Neuron (in vitro differentiated cells): ENCODE measurements around the gene ALDH7A1.
"Not testable (repeated sequence)": the region's sequence is repeated elsewhere in the genome, so short reads cannot be mapped to it uniquely, and the experiment has no call there.

ENCODE experiments used
- H2AFZ ChIP-seq: one replicate; pipeline ENCODE4 v1.6.1; 2013; ENCODE audit warnings: low read depth, mild to moderate bottlenecking, inconsistent platforms, low read length, moderate library complexity
- H3K27me3 ChIP-seq: one replicate; pipeline ENCODE4 v1.6.1; 2013; ENCODE audit warnings: low read length; ENCODE audit not compliant: insufficient read depth
- H3K36me3 ChIP-seq: one replicate; pipeline ENCODE4 v1.6.1; 2013; ENCODE audit warnings: low read length; ENCODE audit not compliant: insufficient read depth
- H3K4me1 ChIP-seq: one replicate; pipeline ENCODE4 v1.6.1; 2013; ENCODE audit warnings: low read length; ENCODE audit not compliant: insufficient read depth
- H3K4me3 ChIP-seq: 2 replicates; pipeline ENCODE4 v1.5.1; 2013; ENCODE audit warnings: mild to moderate bottlenecking, low read length, moderate library complexity
- H3K9me3 ChIP-seq: one replicate; pipeline ENCODE4 v1.6.1; 2013; ENCODE audit warnings: low read length

Gene ALDH7A1

DNA sequence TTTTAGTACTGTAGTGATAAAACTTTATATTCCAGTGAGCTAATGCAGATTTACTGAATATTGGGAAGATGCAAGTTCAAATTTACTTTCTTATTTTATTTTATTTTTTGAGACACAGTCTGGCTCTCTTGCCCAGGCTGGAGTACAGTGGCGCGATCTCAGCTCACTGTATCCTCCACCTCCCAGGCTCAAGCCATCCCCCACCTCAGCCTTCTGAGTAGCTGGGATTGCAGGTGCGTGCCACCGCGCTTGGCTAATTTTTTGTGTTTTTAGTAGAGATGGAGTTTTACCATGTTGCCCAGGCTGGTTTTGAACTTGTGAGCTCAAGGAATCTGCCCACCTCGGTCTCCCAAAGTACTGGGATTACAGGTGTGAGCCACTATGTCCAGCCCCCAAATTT is 15.6 kb upstream of the ALDH7A1 start:
- Histone ChIP-seq H3K4me3 (no peak overlapping the region), H3K27me3 (no peaks in the 10 kb centered on the region), H3K36me3 (peaks cover 63% of the 10 kb centered on the region), H3K4me1 (peaks cover 1% of the 10 kb centered on the region), H3K9me3 (no peaks in the 10 kb centered on the region), H2AFZ (no peak overlapping the region)

DNA sequence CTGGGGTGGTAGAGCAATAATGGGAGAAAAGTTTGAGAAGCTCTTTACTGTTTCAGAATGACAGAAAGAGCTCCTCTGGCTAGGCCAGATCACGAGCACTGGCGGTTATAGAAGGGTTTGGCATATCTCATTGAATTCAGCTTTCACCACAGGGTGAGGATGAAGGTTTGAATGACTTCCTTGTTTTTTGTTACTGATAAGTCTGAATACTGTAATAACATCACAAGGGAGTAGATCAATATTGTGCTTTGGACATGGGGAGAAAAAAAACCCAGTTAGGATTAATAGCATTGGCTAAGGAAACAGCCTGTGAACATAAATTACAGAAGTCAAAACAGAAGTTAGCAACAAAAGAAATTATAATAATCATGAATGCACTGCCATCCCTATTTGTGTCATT is 15.1 kb upstream of the ALDH7A1 start:
- H3K36me3 ChIP-seq: peaks cover 63% of the 10 kb centered on the region
- no peak overlapping the region for H3K4me3 ChIP-seq
- H3K4me1 ChIP-seq: peaks cover 6% of the 10 kb centered on the region
- no peaks in the 10 kb centered on the region for H3K27me3 ChIP-seq
- H2AFZ ChIP-seq: no peak overlapping the region
- H3K9me3 ChIP-seq: no peaks in the 10 kb centered on the region

DNA sequence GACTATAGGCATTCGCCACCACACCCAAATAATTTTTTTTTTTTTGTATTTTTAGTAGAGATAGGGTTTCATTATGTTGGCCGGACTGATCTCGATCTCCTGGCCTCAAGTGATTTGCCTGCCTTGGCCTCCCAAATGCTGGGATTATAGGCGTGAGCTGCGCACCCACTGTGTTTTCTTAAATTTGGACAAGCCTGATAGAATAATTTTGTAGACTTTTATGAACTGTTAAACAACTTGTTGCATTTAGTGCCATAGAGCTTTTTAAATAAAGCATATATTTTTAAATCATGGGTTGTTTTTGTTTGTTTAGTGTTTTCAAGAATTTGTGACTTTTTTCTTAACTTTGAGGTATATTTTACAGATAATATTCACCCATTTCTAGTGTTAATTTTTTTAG is 10.5 kb upstream of the ALDH7A1 start:
- H3K27me3 ChIP-seq: no peaks in the 10 kb centered on the region
- no peak overlapping the region for H2AFZ ChIP-seq
- peaks cover 14% of the 10 kb centered on the region for H3K4me1 ChIP-seq
- H3K4me3 ChIP-seq: no peak overlapping the region
- no peaks in the 10 kb centered on the region for H3K9me3 ChIP-seq
- H3K36me3 ChIP-seq: peaks cover 62% of the 10 kb centered on the region

DNA sequence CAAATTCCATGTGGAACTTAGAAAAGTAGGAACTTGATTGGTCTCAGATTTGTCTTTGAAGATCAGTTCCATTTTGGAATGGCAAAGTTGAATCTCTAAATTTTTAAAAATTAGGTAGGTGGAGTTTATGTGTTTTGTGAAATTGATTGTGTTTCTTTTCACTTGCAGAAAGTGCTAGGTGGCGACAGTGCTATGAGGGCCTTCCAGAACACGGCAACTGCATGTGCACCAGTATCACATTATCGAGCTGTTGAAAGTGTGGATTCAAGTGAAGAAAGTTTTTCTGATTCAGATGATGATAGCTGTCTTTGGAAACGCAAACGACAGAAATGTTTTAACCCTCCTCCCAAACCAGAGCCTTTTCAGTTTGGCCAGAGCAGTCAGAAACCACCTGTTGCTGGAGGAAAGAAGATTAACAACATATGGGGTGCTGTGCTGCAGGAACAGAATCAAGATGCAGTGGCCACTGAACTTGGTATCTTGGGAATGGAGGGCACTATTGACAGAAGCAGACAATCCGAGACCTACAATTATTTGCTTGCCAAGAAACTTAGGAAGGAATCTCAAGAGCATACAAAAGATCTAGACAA is 8.5 kb upstream of the ALDH7A1 start:
- no peak overlapping the region for H2AFZ ChIP-seq
- H3K36me3 ChIP-seq: peaks cover 43% of the 10 kb centered on the region
- H3K4me1 ChIP-seq: peaks cover 18% of the 10 kb centered on the region
- H3K9me3 ChIP-seq: no peaks in the 10 kb centered on the region
- no peaks in the 10 kb centered on the region for H3K27me3 ChIP-seq
- H3K4me3 ChIP-seq: no peak overlapping the region

DNA sequence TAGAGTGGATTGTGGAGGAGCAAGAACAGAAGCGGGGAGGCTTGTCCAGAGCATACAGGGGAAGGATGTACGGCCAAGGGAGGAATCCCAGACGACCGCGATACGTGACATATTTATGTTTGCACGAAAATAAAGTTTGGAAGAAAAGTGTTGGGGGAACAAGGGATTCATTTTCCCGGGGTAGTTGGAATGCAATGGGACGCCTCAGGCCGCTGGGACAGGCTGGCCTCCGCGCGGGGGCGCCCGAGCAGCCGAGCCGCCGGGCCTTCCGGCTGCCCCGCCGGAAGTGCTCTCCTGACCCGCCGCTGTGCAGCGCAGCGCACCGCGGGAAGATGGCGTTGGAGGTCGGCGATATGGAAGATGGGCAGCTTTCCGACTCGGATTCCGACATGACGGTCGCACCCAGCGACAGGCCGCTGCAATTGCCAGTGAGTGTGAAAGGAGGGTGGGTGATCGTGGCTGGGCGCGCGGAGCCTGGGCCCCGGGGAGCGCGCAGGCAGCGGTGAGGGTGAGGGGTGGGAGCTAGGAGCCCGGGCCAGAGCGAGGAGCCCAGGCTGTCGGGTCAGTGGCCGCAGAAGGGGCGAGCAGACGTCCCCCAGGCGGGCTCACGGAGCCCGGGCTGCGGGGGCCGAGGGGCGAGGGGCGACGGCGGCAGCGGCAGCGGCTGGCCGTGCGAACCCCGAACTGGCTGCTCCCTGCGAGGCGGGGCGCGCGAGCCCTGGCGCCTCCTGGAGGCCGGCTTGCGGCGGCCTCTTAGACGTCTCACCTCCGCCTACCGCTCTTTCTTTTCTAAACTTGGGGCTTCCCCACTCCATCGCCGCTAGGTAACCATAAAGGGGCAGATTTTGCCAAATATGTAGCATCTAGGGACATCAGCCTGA is 5.9 kb upstream of the ALDH7A1 start, which contains the start of gene PHAX:
PHAX (plus strand) TSS at position 317 of the 881 bp plus-strand sequence; CDS start at position 333, 16 bp downstream.
- H2AFZ ChIP-seq: peak within 1 kb of the TSS; percentile 89
- H3K36me3 ChIP-seq: peaks cover 25% of the 10 kb centered on the region
- H3K9me3 ChIP-seq: no peaks in the 10 kb centered on the region
- no peaks in the 10 kb centered on the region for H3K27me3 ChIP-seq
- peaks cover 18% of the 10 kb centered on the region for H3K4me1 ChIP-seq
- H3K4me3 ChIP-seq: peak within 1 kb of the TSS; percentile 90

DNA sequence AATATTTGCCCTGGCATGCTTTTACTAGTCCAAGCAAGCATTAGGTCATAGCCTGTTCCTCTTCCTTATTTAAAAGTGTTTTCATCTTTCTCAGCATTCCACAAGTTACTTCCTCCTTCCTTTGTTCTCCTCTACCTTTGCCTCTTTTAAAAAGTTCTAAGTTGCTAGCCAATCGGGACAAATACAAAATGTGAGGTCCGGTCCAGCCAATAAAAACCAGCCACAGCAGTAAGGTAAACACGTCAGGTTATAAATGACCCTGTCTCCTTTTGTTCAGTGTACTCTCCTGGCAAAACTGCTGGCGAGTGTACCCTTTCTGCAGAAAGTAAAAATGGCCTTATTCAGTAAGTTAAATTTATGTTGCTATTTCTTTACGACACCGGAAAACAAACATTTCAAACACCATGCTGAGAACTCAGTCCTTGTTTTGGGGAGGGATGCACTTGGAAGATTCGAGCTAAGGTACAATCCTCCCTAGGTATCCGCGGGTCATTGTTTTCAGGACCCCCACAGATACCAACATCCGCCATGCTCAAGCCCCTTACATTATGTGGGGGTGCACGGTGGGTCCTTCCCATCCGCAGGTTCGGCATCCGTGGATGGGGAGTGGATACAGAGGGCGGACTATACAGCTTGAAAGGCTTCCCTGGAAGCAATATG is 5.1 kb upstream of the ALDH7A1 start:
- peaks cover 17% of the 10 kb centered on the region for H3K36me3 ChIP-seq
- H3K9me3 ChIP-seq, H3K27me3 ChIP-seq: not testable (repeated sequence)
- H3K4me1 ChIP-seq: peaks cover 11% of the 10 kb centered on the region
- H2AFZ ChIP-seq: peak overlapping the region; percentile 89
- H3K4me3 ChIP-seq: peak overlapping the region; percentile 90

DNA sequence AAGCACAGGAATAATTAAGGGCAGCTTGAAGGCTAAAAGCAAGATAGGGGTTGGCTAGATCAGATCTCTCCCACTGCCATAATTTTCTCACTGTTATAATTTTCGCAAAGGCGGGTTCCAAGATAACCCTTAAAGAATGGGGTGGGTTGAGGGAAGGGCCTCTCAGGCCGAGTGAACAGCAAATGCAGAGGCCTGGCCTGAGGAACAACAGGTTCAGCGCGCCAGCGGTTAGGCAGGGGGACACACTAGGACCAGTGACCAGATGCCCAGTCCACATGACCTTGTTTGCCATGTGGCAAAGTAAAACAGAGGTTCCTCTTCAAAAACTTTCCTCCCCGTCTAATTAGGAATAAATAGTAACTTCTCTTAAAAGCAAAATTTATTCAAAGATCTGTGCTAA is 4.5 kb upstream of the ALDH7A1 start:
- Histone ChIP-seq H2AFZ (peak overlapping the region; percentile 89), H3K4me3 (no peak overlapping the region), H3K36me3 (peaks cover 13% of the 10 kb centered on the region), H3K9me3 (no peaks in the 10 kb centered on the region), H3K4me1 (peaks cover 9% of the 10 kb centered on the region), H3K27me3 (no peaks in the 10 kb centered on the region)

DNA sequence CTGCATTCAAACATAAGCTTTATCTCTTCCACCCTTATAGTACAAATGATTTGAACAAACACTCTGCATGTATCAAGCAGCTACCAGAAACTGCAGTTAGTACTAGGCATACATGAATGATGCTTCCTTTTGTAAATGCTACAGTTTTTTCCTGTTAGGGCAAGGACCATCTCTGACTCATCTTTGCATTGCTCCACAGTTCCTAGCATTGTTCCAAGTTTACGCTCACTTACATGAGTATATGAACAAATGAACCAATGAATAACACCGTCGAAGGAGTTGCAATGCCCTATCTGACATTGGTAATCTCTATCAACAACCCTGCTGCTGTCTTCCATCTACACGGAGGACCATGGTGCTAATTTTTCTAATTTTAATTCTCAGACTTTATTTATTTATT is 2.1 kb upstream of the ALDH7A1 start:
- H3K4me1 ChIP-seq: peaks cover 22% of the 10 kb centered on the region
- H3K9me3 ChIP-seq: no peaks in the 10 kb centered on the region
- H3K27me3 ChIP-seq: no peaks in the 10 kb centered on the region
- peaks cover 3% of the 10 kb centered on the region for H3K36me3 ChIP-seq
- no peak overlapping the region for H2AFZ ChIP-seq
- no peak overlapping the region for H3K4me3 ChIP-seq

DNA sequence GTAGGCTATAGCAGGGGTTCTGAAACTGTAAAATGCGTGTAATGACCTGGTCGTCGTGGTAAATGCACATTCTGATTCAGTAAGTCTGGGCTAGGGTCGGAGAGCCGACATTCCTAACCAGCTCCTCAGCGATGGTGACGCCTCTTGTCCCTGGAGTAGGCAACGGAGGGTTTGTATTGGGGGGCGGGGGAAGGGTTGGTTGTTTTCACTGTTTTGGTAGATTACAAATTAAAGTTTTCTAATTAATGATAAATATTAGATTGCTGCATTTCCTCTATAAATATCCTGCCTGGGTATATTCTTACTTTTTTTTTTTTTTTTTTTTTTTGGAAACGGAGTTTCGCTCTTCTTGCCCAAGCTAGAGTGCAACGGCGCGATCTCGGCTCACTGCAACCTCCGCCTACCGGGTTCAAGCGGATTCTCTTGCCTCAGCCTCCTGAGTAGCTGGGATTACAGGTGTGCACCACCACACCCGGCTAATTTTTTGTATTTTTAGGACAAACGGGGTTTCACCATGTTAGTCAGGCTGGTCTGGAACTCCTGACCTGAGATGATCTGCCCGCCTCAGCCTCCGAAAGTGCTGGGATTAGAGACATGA is 566 bp upstream of the ALDH7A1 start:
- H3K27me3 ChIP-seq: no peaks in the 10 kb centered on the region
- H3K4me1 ChIP-seq: peaks cover 20% of the 10 kb centered on the region
- peak overlapping the region; percentile 78 for H3K4me3 ChIP-seq
- H3K36me3 ChIP-seq: peaks cover 17% of the 10 kb centered on the region
- H3K9me3 ChIP-seq: no peaks in the 10 kb centered on the region
- peak overlapping the region; percentile 22 for H2AFZ ChIP-seq

DNA sequence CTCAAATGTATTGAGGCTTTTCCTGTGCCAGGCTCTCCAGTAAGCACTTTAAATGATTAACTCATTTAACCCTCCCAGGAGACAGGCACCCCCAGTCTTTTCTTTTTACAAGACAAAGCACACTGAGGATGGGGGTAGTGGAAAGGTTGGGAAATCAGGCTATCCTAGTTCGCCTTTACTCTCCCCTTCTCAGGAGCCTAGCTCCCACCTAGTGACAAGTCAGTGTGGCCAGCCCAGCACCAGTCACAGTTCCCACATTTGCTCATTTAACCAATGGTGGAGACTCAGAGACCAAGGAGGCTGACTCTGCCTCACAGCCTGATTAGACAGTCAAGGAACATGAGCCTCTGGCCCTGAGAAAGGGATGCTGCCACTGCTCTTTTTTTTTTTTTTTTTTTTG is 3.5 kb downstream of the ALDH7A1 start:
- Histone ChIP-seq H3K9me3 (peaks cover 4% of the 10 kb centered on the region), H3K4me3 (no peak overlapping the region), H3K36me3 (peaks cover 33% of the 10 kb centered on the region), H2AFZ (no peak overlapping the region), H3K27me3 (no peaks in the 10 kb centered on the region), H3K4me1 (peaks cover 16% of the 10 kb centered on the region)

DNA sequence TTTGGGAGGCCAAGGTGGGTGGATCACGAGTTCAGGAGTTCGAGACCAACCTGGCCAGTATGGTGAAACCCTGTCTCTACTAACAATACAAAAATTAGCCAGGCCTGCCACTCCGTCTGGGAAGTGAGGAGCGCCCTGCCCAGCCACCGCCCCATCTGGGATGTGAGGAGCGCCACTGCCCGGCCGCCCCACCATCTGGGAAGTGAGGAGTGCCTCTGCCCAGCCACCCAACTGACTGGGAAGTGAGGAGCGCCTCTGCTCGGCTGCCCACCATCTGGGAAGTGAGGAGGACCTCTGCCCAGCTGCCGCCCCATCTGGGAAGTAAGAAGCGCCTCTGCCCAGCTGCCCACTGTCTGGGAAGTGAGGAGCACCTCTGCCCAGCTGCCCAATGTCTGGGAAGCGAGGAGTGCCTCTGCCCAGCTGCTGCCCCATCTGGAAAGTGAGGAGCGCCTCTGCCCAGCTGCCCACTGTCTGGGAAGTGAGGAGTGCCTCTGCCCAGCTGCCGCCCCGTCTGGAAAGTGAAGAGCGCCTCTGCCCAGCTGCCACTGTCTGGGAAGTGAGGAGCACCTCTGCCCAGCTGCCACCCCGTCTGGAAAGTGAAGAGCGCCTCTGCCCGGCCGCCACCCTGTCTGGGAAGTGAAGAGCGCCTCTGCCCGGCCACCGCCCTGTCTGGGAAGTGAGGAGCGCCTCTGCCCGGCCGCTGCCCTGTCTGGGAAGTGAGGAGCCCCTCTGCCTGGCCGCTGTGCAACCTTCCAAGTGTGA is 5.3 kb downstream of the ALDH7A1 start:
- H3K27me3 ChIP-seq: no peaks in the 10 kb centered on the region
- H3K4me1 ChIP-seq: peaks cover 16% of the 10 kb centered on the region
- no peak overlapping the region for H2AFZ ChIP-seq
- H3K36me3 ChIP-seq: peaks cover 42% of the 10 kb centered on the region
- no peak overlapping the region for H3K4me3 ChIP-seq
- H3K9me3 ChIP-seq: peaks cover 4% of the 10 kb centered on the region

DNA sequence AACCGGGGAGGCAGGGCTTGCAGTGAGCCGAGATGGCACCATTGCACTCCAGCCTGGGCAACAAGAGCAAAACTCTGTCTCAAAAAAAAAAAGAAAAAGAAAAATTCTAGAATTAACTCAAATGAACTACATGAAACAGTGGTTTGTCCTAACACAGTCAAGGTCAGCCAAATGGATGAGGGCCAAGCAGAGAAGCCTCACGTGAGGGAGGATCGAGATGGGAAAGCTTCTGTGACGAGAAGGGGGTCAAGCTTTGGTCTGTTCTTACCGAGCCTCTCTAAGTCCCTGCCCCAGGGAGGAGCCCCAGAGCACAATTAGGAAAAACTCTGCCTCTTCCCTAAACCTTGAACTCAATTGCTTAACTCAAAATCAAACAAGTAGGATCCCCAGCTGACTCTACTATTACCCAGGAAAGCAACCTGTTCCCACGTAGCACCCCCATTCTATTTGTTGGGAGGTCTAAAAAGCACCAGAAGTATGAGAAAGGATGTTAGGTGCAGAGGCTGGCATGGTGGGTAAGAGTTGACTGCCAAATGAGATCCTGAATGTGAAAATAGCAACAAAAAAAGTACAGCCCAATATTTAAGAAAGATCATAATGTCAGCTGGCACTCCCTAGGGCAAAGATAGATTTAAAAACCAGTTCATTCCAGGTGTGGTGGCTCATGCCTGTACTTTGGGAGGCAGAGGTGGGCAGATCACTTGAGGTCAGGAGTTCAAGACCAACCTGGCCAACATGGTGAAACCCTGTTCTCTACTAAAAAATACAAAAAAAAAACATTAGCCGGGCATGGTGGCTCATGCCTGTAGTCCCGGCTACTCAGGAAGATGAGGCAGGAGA is 7.2 kb downstream of the ALDH7A1 start:
- Histone ChIP-seq H3K27me3 (no peaks in the 10 kb centered on the region), H3K4me3 (no peak overlapping the region), H3K9me3 (peaks cover 4% of the 10 kb centered on the region), H2AFZ (no peak overlapping the region), H3K36me3 (peaks cover 54% of the 10 kb centered on the region), H3K4me1 (peaks cover 2% of the 10 kb centered on the region)
